Endothelial cell of umbilical vein (primary cell): ENCODE measurements around the gene FNDC1.

Source experiments
- CTCF ChIP-seq, 2 donors: IDR thresholded peaks; 1 replicate in 1 of 2; 2 replicates in 1 of 2; pipeline ENCODE4 v1.5.1; 2011; ENCODE audit warnings: low read length in 2 of 2, mild to moderate bottlenecking in 2 of 2, moderate library complexity in 2 of 2, control low read depth in 1 of 2, inconsistent platforms in 1 of 2, low read depth in 1 of 2; ENCODE audit not compliant: insufficient read depth in 1 of 2; ENCODE audit errors: extremely low read depth in 1 of 2
- EZH2 ChIP-seq: IDR thresholded peaks from 2 replicates; pipeline ENCODE4 v1.6.1; 2012; ENCODE audit warnings: borderline replicate concordance, low read depth, mild to moderate bottlenecking, moderate library complexity, low read length, inconsistent platforms; ENCODE audit not compliant: severe bottlenecking
- FOS ChIP-seq: IDR thresholded peaks from 2 replicates; pipeline ENCODE4 v1.6.1; 2011; ENCODE audit warnings: mild to moderate bottlenecking, low read length, moderate library complexity, borderline replicate concordance; ENCODE audit not compliant: insufficient read depth
- GATA2 ChIP-seq: IDR thresholded peaks from 2 replicates; pipeline ENCODE4 v1.7.0; 2011; ENCODE audit warnings: low read depth, mild to moderate bottlenecking, moderate library complexity, mixed read lengths, low read length; ENCODE audit not compliant: insufficient read length, insufficient read depth
- JUN ChIP-seq: IDR thresholded peaks from 2 replicates; pipeline ENCODE4 v1.6.1; 2011; ENCODE audit warnings: borderline replicate concordance, low read depth; ENCODE audit not compliant: insufficient read length, insufficient read depth
- MAX ChIP-seq: IDR thresholded peaks from 2 replicates; pipeline ENCODE4 v1.6.1; 2011; ENCODE audit not compliant: insufficient read depth, insufficient read length
- MYC ChIP-seq: IDR thresholded peaks from one replicate; pipeline ENCODE4 v1.6.1; 2011; ENCODE audit warnings: mild to moderate bottlenecking, low read depth, low read length
- POLR2A ChIP-seq: IDR thresholded peaks from 2 replicates; pipeline ENCODE4 v1.6.1; 2012; ENCODE audit warnings: low read depth, mild to moderate bottlenecking, control low read depth, low read length
- POLR2AphosphoS5 ChIP-seq: IDR thresholded peaks from 2 replicates; pipeline ENCODE4 v1.6.1; 2012; ENCODE audit warnings: low read depth, mild to moderate bottlenecking, control low read depth, low read length, moderate library complexity; ENCODE audit not compliant: insufficient read depth

GRCh38 chr6:159224452-159224851 lies 55.3 kb downstream of the FNDC1 start:
- TF ChIP-seq POLR2A: no peak
- no peak for TF ChIP-seq CTCF (IDR thresholded peaks at IDR 0.05; ENCODE audit: extremely low read depth in 1 of 2, insufficient read depth in 1 of 2, low read depth in 1 of 2, low read length in 2 of 2)
- TF ChIP-seq MAX: no peak
- no peak for TF ChIP-seq EZH2
- TF ChIP-seq POLR2AphosphoS5: no peak
- TF ChIP-seq JUN: no peak
- no peak for TF ChIP-seq FOS
- no peak for TF ChIP-seq GATA2
- TF ChIP-seq MYC: no peak
